D721Med (cell line): ENCODE data around the gene UVRAG.

ENCODE experiments used
- DNase-seq: peaks from one replicate; pipeline ENCODE4 v3.0.0; 2011; ENCODE audit warnings: low spot score; ENCODE audit not compliant: insufficient read length
- FAIRE-seq: peaks from 2 replicates; lab custom pipeline; 2011; peaks lifted over from hg19 to GRCh38; lab: Jason Lieb, UNC
- TF ChIP-seq, protein P1 (sequence below): IDR thresholded peaks from 2 replicates; pipeline ENCODE4 v1.5.1; 2012; ENCODE audit warnings: mild to moderate bottlenecking, control low read depth; ENCODE audit not compliant: insufficient read depth; ENCODE audit errors: missing control alignments

Gene UVRAG

GRCh38 chr11:76004400-76004799 lies 189.4 kb downstream of the UVRAG start:
- TF ChIP-seq, protein P1, sequence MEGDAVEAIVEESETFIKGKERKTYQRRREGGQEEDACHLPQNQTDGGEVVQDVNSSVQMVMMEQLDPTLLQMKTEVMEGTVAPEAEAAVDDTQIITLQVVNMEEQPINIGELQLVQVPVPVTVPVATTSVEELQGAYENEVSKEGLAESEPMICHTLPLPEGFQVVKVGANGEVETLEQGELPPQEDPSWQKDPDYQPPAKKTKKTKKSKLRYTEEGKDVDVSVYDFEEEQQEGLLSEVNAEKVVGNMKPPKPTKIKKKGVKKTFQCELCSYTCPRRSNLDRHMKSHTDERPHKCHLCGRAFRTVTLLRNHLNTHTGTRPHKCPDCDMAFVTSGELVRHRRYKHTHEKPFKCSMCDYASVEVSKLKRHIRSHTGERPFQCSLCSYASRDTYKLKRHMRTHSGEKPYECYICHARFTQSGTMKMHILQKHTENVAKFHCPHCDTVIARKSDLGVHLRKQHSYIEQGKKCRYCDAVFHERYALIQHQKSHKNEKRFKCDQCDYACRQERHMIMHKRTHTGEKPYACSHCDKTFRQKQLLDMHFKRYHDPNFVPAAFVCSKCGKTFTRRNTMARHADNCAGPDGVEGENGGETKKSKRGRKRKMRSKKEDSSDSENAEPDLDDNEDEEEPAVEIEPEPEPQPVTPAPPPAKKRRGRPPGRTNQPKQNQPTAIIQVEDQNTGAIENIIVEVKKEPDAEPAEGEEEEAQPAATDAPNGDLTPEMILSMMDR = no peak
- DNase-seq (no peak), FAIRE-seq (no peak)

- DNase-seq (no peak), FAIRE-seq (no peak)
- TF ChIP-seq, protein P1 = no peak
Measured at GRCh38 chr11:76005756-76006155, 190.7 kb downstream of the UVRAG start.

GRCh38 chr11:76007166-76007565 lies 192.2 kb downstream of the UVRAG start:
- TF ChIP-seq, protein P1 = no peak
- no peak for FAIRE-seq

DNA sequence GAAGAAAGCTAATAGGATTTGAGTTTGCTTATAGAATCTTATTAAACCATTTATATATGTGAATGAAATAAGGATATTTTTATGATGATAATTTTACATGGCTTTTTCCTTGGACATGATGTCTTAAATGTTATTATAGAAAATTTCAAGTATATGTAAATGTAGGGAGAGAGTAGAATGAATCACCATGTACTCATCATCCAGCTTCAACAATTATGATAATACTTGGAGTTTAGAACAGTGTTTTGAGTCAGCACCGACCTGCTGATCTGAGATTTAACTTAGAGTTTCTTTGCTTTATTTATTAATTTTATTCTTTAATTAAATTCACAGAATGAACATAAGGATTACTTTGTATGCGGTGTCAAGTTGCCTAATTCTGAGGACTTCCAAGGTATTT lies 193.5 kb downstream of the UVRAG start:
- FAIRE-seq = no peak
- TF ChIP-seq, protein P1 = no peak
- no peak for DNase-seq

More at GRCh38 chr11:76007166-76007565, 192.2 kb downstream of the UVRAG start:
- no peak for DNase-seq

DNA sequence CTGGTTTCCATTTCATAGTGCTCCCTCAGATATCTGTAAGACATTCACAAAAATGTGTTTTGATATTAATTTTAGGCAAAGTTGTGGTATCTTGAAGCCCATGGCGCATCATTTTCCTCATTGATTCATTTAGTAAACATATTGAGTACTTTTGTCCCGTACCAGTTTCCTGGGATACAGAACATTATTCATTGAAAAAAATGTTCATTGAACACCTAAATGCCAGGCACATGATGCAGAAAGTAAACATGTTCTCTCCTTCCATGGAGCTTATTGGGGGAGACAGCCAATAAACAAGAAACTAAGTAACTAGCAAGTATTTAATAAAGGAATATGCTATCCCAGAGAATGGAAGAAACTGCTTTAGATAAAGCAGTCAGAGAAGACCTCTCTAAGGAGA lies 195.0 kb downstream of the UVRAG start:
- FAIRE-seq (no peak), DNase-seq (no peak)
- TF ChIP-seq, protein P1 = no peak

- FAIRE-seq (no peak), DNase-seq (no peak)
- TF ChIP-seq, protein P1 = no peak
Measured at GRCh38 chr11:76013526-76013925, 198.5 kb downstream of the UVRAG start.

DNA sequence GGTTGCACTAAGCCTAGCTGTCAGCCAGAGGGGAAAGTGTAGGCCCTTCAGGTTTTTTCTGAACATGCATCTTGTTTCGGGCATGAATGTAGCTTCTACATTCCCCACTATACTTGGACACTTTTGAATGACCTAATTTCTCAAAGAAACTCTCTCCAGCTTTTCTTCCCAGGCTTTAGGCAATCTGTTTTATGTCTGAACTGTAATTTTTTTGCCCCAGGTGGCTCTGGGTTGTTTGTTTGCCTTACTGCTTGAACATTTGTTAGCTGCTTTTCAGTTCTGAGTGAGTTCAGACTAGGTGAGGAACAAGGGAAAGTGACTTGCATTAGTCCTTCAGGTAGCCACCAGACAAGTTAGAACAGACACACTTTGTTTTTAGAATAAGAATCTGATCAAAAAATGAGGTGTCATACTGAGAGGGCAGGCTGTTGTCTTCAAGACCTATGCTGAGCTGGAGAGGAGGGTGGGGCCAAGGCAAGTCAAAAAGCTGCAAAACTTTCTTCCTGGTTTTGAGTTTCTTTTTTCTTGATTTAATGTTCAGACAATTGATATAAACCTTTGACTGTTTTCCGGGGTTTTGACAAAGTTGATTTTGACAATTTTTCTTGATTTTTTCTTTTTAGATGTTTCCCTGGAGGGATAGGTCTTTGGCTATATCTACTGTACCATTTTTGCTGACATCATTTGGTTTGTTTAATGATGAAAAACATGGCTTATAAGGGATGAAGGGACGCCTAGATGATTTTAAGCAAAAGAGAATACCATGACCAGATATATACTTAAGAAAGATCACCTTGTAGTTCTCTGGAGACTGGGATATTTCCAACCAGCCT lies 208.4 kb downstream of the UVRAG start:
- TF ChIP-seq, protein P1 = no peak
- DNase-seq (no peak), FAIRE-seq (no peak)
